HEK293T (cell line): ENCODE data around the gene PRKCA.

ENCODE experiments used
- SP1 ChIP-seq: fragments of 450-650 bp; IDR thresholded peaks from 2 replicates; pipeline ENCODE4 v1.6.1; 2017
- SUZ12 ChIP-seq: fragments of 450-650 bp; IDR thresholded peaks from 2 replicates; pipeline ENCODE4 v1.6.1; 2016; ENCODE audit warnings: mild to moderate bottlenecking

- TF ChIP-seq SUZ12, result no peak
- no peak for TF ChIP-seq SP1
Measured at GRCh38 chr17:66407864-66408263, 105.5 kb downstream of the PRKCA start.
